Neutrophil (primary cell): Measurements from ENCODE around the gene SELENOO.

Source experiments
- H3K27ac ChIP-seq: fragments of 200-600 bp; sonication (generic); 2 replicates; pipeline ENCODE4 v1.5.1; 2016; ENCODE audit warnings: mild to moderate bottlenecking, moderate library complexity
- H3K27me3 ChIP-seq: fragments of 200-600 bp; sonication (generic); 2 replicates; pipeline ENCODE4 v1.6.0; 2016; ENCODE audit warnings: mild to moderate bottlenecking
- H3K36me3 ChIP-seq: fragments of 200-600 bp; sonication (generic); 2 replicates; pipeline ENCODE4 v1.5.1; 2017
- H3K4me1 ChIP-seq, 2 experiments: fragments of 200-600 bp in 1 of 2; sonication (generic) in 1 of 2; 1 replicate in 1 of 2; 2 replicates in 1 of 2; pipeline versions ENCODE4 v1.5.1 to v1.6.1; 2013 to 2016; ENCODE audit warnings: low read depth in 1 of 2, low read length in 1 of 2, mild to moderate bottlenecking in 1 of 2, moderate library complexity in 1 of 2; ENCODE audit not compliant: control insufficient read depth in 1 of 2, insufficient read depth in 1 of 2
- H3K4me3 ChIP-seq, 2 experiments: fragments of 200-600 bp in 1 of 2; sonication (generic) in 1 of 2; 1 replicate in 1 of 2; 2 replicates in 1 of 2; pipeline ENCODE4 v1.5.1; 2013 to 2016; ENCODE audit warnings: low read depth in 1 of 2, low read length in 1 of 2, mild to moderate bottlenecking in 1 of 2, moderate library complexity in 1 of 2
- H3K9me3 ChIP-seq: fragments of 200-600 bp; sonication (generic); 2 replicates; pipeline ENCODE4 v1.5.1; 2016
- CTCF ChIP-seq: fragments of 200-600 bp; sonication (generic); IDR thresholded peaks from 2 replicates; pipeline ENCODE4 v1.5.1; 2016; ENCODE audit warnings: antibody characterized with exemption

The SELENOO gene

GRCh38 chr22:50218996-50219727, 18.4 kb downstream of the SELENOO start:
- Histone ChIP-seq H3K27me3 (no peaks in the 10 kb centered on the region), H3K27ac (no peak overlapping the region), H3K9me3 (no peaks in the 10 kb centered on the region), H3K4me1 (no peaks in the 10 kb centered on the region), H3K4me3 (no peak overlapping the region), H3K36me3 (peaks cover 99% of the 10 kb centered on the region)
- TF ChIP-seq CTCF, result no peak

DNA sequence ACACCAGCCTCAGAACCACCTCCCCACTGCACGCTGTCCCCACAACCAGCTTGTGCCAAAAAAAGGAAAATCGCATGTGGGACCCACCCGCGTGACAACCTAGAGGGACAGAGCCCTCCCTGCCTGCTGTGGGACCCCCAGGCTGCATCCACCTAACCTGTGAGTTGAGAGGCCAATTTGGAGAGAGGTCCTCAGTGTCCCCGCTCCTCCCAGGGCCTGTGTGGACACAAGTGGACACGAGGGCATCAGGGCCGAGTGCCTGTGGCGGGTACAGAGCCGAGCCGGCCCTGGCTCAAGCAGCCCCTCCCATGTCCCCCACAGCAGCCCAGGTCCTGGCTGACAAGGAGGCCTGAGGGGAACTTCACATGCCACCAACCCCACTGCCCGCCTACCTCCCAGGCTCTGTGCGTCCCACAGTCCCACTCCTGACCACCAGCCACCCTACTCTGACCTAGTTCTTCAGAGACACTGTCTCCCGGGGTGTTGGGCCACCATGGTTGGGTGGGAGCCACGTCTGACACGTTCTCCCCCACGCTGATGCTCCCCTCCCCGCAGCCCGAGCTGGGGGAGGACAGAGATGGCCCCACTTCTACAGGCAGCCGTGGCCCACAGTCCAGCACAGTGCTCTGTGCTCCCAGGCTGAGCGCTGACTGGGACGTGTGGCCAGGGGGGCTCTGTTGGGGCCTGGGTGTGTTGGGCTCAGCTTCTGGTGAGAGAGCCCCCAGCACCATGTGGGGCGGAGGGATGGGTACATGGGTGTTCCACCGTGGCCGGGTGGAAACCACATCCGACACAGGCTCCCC, 19.2 kb downstream of the SELENOO start:
- no peaks in the 10 kb centered on the region for H3K4me1 ChIP-seq
- peaks cover 99% of the 10 kb centered on the region for H3K36me3 ChIP-seq
- no peaks in the 10 kb centered on the region for H3K27me3 ChIP-seq
- H3K27ac ChIP-seq, result no peak overlapping the region
- TF ChIP-seq CTCF, result no peak
- no peak overlapping the region for H3K4me3 ChIP-seq
- no peaks in the 10 kb centered on the region for H3K9me3 ChIP-seq

DNA sequence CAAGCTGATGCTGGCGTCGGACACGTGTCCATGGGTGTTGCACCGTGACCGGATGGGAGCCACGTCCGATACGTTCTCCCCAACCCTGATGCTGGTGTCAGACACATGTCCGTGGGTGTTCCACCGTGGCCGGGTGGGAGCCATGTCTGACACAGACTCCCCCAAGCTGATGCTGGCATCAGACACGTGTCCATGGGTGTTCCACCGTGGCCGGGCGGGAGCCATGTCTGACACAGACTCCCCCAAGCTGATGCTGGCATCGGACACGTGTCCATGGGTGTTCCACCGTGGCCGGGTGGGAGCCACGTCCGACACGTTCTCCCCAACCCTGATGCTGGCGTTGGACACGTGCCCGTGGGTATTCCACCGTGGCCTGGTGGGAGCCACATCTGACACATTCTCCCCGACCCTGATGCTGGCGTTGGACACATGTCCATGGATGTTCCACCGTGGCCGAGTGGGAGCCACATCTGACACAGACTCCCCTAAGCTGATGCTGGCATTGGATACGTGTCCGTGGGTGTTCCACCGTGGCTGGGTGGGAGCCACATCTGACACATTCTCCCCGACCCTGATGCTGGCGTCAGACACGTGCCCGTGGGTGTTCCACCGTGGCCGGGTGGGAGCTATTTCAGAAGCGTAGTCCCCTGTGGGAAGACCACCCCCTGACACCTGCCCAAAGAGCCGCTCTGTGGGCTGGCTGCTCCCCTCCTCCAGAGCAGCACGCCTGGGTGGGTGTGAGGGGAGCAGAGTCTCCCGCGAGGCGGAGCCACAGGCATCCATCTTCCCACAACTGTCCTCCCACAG, 20.0 kb downstream of the SELENOO start:
- Histone ChIP-seq H3K9me3 (no peaks in the 10 kb centered on the region), H3K4me3 (no peak overlapping the region), H3K4me1 (no peaks in the 10 kb centered on the region), H3K27ac (no peak overlapping the region), H3K27me3 (no peaks in the 10 kb centered on the region), H3K36me3 (peaks cover 99% of the 10 kb centered on the region)
- TF ChIP-seq CTCF, result no peak

DNA sequence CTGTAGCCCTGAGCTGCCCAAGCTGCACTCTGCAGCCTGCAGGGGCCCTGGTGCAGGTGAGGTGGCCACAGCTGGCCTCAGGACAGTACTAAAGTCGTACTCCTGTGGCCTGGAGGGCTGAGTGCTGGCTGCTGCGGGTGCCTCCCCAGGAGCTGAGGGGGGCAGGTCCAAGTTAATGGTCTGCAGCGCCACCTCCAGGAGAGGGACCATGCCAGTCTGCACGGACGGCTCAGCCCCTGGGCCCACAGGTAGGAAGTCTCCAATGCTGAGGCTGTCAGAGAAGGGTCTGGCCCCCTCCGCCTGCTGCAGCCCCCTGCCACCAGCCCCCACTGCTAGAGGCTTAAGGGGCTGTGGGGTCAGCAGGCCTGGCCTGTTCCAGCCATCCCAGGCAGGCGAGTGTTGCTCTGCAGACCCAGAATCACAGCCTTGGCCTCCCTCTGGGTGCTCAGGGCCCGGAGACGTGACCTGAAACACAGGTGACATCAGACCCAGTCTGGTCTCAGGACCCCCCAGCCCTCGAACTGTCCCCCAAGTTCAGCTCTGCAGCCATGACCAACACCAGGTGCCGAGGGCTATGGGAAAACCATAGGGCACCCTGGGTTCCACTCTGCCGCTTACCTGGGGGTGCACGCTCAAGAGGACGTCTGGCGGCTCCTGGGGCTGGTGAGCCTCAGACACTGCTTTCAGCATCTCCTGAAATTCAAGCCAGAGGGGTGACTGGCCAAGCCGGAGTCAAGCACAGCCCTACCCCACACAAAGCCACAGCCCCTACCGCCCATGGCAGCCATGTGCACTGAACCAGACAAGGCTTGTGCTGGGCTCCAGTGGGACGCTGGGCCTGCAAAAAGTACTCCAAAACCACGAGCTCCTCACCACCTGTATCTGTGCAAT, 20.8 kb downstream of the SELENOO start:
- H3K36me3 ChIP-seq, result peaks cover 99% of the 10 kb centered on the region

More for the DNA sequence above, 20.8 kb downstream of the SELENOO start:
- Histone ChIP-seq H3K4me1 (no peaks in the 10 kb centered on the region), H3K4me3 (no peak overlapping the region), H3K27me3 (no peaks in the 10 kb centered on the region), H3K27ac (no peak overlapping the region), H3K9me3 (no peaks in the 10 kb centered on the region)
- no peak for TF ChIP-seq CTCF
